Globus pallidus (tissue), 1 donor: Measurements from ENCODE around the gene CDC42EP2.

Experiments used
- DNase-seq: peaks from one replicate; pipeline ENCODE4 v3.0.0-alpha.2; 2015; ENCODE audit warnings: low spot score

CDC42EP2 gene

DNA sequence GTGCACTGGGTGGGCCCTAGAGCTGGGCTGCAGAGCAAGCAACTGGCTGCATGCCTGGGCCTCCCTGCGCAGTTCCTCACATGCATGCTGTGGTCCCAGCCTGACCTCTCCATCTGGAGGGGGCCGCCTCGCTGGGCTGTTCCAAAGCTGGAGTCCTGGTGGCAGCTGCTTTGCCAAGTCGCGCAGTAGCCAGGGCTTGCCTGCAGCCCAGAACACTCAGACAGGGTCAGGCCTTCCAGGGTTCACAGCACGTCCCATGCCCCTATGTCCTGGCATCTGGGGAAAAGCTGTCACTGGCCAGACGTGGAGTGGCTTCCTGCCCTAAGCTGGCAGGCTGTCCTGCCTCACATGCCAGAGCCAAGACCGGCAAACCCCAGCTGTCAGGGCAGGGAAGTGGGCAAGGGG lies 16.5 kb upstream of the CDC42EP2 start:
- peak; percentile 80 for DNase-seq

DNA sequence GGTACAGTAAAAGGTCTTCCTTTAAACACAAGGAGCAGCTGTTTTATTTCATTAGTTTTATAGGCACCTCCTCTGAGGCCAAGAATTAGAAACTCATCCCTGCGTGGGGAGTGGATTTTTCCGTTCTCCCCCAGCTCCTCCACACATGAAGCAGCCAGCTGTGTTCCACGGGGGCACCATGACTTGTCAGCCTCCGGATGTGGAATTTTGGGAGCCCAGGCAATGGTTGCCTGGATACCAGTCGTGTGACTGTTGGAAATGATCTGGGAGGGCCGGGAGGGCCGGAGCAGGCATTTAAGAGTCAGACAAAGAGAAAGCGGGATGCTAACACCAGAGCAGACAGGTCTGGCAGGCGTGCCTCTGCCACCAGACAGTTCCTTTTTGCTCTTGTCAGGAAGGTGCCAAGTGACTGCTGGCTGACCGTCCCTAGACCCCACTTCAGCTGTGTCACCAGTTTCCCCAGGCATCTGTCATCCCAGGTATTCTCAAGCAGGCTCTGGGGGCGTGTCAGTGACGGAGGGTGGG lies 15.9 kb upstream of the CDC42EP2 start:
- DNase-seq = no peak

DNA sequence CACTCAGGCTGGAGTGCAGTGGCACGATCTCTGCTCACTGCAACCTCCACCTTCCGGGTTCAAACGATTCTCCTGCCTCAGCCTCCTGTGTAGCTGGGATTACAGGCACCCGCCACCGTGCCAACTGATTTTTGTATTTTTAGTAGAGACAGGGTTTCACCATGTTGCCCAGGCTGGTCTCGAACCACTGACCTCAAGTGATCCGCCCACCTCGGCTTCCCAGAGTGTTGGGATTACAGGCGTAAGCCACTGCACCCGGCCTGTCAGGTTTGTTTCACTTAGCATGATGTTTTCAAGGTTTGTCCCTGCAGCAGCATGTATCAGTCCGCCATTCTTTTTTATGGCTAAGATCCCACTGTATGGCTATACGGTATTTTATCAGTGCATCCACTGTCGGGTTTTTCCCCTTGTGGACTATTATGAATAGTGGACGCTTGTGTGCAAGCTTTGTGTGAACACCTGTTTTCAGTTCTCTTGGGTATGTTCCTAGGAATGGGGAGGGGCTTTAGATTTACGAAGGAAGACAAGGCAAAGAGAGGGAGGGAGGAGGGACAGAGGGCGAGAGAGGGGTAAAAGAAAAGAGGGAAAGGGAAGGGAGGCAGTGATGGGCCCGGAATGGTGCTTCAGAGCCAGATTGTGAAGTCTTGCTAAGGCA lies 13.9 kb upstream of the CDC42EP2 start:
- no peak for DNase-seq

DNA sequence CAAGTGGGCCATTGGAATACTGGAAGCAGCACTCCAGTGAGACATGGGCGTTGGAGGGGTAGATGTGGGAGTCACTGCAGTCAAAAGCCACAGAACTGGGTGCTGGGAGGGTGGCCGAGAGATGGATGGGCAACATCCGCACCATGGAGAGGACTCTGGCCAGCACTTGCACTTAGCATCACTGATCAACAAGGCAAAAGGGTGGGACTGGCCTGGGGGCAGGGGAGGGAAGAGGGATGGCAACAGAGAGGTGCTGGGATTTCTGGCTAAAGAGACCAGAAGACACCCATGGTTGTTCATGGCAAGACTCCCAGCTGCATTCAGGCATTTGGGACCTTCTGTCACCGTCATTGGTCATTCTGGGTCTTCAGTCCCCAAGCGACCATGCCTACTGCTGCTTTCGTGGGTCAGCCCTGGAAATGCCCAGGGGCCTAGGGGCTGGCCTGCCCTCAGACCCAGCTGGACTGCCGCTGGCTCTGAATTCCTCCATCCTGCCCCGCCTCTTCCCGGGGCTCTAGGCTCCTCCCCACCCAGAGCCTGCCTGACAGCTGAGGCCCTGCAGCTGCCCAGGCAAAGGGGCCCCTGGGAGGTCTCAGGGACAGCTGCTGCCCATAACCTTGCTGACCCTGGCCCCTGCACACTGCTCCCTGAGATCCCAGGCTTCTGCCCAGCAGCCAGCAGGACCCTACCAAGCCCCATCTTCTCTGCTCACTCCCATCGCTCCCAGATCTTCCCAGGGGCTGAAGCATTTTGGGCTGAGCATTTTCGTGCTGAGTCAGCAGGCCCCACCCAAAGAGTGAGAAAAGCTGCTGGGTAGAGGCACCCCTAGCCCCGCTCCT lies 13.0 kb upstream of the CDC42EP2 start:
- DNase-seq = peak; percentile 77

DNA sequence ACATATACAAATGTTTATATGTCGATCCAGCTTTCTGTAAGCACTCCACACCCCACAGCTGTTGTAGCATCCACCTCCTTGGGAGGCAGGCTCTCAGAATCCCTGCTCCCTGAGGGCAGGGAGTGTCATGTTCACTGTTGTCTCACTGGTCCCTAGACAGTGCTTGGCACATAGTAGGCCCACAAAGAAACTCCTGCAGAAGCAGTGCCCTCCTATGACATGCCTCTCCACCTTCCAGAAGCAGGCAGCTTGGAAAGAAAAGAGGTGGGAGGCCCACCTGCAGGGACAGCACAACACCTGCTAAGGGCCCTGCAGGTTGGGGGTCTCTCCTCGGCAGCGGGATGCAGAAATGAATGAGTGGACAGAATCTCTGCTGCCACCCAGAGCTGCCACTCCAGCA lies 11.1 kb upstream of the CDC42EP2 start:
- no peak for DNase-seq

DNA sequence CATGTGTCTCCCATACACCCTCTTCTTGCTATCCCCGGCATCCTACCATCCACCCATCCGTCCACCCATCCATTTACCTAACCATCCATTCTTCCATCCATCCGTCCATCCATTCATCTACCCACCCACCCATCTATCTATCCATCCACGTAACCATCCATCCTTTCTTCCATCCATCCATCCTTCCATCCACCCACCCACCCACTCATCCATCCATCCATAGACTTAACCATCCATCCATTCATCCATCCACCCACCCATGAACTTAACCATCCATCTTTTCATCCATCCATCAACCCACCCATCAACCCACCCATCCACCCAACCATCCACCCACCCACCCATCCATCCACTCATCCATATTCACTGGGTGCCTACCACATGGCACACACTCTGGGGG lies 10.6 kb upstream of the CDC42EP2 start:
- DNase-seq = no peak

DNA sequence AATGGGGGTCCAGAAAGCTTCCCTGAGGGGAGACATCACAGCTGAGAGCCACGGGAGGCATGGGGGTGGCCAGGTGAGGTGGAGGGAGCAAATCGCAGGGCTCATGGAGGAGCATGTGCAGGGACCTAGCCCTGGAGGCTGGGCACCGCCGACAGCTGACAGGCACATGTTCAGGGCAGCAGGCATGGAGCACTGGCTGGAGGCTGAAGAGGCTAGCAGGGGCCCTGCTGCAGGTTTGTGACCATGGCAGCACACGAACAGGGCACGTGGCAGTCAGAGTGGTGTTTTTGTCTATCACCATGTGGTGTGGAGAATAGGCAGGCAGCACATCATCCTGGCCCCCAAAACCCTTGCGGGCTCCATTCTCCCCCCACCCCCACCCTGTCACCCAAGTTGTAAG lies 10.1 kb upstream of the CDC42EP2 start:
- no peak for DNase-seq

DNA sequence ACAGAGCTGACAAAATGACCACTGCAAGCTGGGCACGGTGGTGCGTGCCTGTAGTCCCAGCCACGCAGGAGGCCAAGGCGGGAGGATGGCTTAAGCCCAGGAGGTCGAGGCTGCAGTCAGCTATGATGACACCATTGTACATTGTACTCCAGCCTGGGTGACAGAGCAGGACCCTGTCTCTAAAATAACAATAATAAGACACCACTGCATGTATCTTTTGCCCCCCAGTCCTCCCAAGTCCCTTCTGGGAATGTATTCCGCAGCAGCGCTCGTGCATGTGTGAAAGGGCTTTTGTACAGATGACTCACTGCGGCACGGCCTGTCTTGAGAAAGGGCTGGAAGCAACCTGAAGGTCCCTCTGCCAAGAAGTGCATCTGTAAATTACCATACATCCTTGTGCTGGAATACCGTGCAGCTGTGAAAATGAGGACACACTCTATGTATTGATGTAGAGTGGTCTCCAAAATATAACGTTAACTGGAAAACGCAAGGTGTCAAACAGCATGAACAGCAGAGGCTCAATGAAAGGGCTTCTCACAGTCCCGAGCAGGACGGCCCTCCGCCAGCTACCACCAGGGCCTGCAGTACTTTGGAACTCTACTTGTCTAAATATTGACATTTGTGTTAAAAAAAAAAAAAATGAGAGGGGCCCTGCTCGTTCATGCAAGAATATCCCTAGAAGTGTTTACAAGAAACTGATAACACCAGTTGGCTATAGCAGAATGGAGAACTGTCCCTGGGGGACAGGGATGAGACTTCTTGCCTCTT lies 9.0 kb upstream of the CDC42EP2 start:
- no peak for DNase-seq

DNA sequence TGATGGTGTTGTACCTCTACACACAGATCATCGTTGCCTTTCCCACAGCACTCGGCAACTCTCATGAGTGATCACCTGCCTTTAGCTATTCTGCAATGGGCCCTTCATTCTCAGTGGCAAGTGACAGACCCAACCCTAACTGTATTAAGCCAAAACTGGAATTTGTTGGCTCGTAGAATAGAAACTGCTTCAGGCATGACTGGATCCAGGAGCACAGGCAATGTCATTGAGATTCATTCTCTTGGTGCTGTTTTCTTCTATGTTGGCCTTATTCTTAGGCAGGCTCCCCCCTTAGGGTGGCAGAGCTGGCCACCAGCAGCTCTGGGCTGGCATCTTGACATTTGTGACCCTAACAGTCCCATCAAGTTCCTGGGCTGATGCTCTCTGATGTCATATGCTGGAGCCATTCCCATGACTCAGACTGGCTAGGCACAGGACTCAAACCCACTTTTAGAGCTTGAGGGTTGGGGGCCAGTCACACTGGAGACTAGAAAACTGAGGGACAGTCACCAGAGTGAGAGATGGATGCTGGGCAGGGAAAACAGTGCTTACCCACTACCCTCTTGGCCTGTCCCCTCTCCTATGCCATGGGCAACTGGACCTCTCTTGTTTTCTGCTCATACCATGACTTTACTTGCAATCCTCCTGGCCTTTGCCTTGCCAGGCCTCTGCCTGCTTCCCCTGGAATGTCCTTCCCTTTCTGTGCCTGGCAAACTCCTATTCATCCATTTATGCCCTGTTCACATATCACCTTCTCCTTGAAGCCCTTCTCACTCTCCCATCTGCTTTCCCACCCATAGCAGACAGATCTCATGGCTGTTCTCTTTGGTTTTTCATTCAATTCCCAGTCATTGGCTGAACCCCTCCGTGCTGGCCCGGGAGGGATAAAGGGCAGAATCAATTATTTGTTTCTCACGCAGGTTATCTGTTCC lies 7.1 kb upstream of the CDC42EP2 start:
- DNase-seq = no peak

DNA sequence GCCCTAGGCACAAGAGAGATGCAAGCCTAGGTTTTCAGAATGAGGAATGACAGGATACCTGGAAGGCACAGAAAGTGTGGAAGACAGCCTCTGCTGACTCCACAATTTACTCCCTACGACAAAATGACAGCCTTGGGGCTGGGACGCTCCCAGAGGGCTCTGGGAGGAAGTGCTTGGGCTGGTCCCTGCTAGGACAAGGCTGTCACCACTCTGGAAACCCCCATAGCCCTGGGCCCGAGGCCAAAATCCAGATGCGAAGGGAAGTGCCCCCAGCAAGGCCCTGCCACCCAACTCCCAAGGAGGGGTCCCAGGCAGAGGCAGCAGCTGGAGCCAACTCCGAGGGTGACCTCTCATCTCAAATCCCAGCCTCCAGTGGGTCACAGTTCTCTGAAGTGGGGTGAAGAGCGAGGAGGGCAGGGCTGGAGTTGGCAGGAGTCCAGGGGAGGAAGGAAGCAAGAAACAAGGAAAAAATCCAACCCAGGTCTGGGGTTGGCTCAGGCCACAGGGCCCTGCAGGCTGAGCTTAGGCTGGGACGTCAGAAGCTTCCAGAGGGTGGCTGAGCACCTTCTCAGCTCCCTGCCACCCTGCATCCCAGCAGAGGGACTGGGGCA lies 6.3 kb upstream of the CDC42EP2 start:
- DNase-seq = no peak

DNA sequence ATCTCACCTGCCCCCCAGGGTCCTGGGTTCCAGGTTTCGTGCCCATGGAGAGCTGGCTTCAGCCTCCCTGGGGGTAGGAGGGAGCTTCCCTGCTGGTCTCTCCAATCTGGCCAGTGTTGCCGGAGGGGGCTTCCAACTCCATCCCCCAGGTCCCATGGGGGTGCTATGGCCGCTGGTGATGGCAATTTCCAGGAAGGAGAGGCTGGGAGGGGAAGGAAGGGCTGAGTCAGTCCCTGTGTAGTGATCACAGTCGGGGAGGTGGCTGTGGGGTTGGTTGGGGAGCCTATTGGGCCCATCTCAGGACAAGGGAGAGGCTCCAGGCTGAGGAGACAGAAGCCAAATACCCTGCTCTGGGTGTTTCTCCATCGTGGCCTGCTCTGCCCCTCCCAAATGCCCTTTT lies 5.7 kb upstream of the CDC42EP2 start:
- no peak for DNase-seq

DNA sequence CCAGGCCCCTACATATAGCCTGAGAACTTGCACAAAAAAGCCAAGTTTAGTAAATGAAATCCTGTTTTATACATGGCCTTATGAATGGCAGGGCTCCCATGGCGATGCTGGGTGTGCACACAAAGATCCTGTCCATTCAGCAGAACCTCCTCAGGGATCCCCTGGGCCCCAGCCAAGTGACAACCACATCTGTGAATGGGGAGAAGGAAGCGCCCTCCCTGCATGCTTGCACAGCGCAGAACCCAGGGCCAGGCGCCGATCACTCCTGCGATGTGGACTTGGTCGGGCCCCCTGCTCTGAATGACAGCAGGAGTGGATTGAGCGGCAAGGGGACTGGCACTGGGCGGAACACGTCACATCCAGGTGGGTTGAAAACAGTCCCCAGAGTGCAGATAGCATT lies 4.5 kb upstream of the CDC42EP2 start:
- DNase-seq = no peak

DNA sequence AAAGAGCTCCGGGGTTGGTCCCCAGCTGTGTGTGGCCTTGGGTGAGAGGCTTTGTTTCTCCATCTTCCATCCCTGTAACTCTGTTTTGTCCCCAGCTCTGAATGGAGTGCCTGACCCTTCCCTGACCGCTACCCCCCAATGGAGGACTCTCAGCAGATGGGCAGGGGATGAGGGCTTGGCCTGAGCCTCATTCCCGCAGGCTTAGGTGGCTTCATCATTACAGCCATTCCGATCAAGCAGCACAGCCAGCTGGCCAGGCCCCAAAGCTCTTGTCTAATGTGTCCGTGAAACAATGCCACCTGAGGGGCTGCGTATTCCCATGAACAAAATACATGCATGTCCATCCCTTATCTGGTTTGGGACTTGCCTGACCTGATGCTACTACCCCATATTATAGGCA lies 3.9 kb upstream of the CDC42EP2 start:
- DNase-seq = no peak

DNA sequence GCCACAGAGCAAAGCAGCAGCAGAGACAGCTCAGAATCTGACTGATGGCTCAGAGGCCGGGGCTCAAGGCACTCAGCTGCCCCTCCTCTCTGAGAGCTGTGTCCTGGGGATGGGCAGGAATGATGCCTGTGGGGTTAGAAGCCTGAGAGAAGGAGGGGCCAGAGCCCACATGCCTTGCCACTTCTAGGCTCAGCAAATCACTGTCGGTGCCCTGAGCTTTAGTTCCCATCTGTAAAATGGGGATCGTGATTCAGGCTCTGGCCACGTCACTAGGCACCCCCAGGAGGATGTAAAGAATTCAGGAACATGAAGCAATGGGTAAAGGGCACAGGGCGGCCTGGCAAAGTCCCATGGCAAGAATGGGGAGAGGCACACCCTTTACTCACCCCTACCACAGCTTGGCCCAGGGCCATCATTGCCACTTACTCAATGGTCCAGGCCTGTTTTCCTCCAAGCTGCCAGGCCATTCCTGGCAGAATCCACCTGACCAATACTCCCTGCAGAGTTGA lies 3.4 kb upstream of the CDC42EP2 start:
- DNase-seq = no peak

DNA sequence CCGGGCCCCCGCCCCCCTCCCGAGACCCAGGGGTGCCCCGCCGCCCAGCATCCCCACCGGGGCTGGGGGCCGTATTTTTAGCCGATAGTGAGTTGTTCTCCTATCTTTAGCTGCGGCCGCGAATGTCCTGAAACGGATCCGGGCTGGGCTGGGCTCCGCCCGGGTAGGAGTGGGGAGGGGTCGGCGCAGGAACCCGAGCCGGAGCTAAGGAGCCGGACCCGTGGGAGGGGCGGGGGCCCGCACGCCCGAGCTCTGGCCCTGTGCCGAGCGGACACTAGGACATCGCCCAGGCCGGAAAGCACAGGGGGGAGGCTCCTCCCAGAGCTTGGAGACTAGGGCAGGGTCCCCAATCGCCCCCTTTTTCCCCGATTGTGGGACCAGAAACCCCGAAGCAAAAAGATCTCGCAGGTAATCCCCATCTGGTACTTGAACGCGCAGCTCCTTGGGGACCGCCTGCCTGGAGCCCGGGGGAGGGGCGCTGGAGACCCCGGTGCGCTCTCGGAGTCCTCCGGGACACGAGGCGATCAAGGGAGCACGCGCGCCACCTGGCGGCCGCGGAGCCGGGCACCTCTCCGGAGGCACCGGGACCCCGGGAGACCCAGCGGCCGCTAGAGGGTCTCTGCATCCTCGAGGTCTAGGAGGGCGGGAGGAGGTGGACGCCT lies 669 bp downstream of the CDC42EP2 start:
- DNase-seq = peak; percentile 75

DNA sequence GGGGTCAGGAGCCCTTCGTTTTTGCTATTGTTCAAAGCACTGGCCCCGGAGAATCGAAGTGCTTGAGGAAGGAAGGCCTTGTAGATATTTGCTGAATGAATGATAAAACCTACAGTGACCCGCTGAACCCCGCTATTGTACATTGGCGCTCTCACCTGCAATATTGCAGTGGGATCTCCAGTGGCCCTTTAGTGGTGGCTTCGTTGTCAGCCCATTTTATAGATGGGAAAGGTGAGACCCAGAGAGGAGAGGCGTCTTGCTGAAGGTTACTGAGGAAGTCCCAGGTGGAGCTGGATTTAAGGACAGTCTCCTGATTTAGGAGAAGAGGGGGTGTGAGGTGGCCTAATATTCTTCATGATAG lies 1.2 kb downstream of the CDC42EP2 start:
- no peak for DNase-seq

DNA sequence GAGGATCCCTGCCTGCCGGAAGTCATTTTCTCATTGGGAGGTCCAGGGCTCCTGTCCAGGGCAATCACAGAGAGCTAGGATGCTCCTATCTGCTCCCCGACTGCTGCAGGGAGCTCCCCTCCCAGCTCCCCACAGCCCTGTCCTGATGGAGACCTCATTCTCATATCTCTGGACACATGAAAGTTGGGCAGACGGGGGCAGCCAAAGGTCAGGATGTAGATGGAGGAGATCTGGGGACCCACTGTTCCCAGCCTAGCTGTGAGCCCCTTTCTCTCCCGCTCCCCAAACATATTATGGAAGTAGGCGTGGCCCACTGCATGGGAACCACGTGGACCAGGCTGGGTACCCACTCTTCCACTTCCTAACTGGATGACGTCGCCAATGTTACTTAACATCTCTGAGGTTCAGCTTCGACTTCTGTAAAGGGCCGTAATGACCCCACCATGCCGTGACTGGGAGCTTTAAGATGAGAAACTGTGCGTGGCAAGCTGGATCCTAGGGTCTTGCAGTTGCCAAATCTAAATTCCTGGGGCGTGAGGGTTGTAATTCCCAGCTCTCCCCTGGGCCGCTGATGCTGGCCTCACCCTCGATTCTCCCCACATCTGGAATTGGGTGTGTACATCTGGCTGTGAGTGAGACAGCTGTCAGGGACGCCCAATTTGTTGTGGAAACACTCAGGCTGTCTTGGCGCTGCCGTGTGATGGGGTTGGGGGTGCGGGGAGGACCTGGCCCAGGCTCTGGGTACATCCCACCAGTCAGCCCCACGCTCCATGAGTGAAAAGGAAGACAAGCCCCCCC lies 1.8 kb downstream of the CDC42EP2 start:
- no peak for DNase-seq

DNA sequence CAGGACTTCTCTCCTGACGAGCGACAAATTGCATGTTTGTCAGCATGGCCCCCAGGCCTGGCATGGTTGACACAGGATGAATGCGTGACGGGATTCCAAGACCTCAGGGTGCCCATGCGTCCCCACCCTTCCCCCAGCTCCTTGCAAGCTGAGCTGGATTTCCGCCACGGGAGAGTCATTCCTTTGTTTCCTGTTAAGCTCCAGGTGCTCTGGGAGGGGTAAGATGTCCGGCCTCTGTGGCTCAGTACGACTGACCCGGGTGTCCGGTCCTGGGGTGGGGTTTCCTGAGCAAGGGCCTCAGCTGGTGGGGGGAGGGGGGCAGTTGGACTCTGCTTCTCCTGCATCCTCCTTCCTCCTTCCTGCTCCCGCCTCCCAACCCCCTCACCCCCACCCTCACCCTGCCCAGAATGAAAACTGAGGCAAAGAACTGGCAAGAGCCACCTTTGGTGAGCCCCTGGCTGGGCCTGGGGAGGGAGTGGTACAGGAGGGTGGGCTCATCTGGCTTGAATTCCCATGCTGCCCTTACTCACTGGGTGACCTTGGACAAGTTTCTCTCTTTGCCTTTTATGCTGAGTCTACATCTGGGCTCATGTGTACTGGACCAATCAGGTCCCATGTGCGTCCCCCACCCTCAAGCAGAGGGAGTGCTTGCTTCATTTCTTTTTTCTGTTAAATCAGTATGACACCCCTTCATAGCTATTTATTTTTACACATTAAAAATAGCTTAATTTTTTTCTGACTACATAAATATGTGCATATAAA lies 2.5 kb downstream of the CDC42EP2 start:
- no peak for DNase-seq
